ENCODE data around the gene NDUFB5. TPM values are rescaled to one million over a fixed set of nuclear protein-coding genes. Genes with fewer than 3 reads are reported as not detected.

The NDUFB5 gene
- total RNA-seq, 1 experiment from 2014 or later = 116 TPM

- H3K9me2 ChIP-seq (ENCODE audit: insufficient read depth) = no peaks in the 10 kb centered on the region
- no peak overlapping the region for H3K27ac ChIP-seq (ENCODE audit: low read depth, low read length)
- ChIA-PET CTCF (no interaction called here), POLR2A (no interaction called here), RAD21 (ENCODE audit: low non-redundant PET in 1 of 2, low total read pairs in 2 of 2, uncharacterized antibody in 2 of 2, unreplicated experiment in 2 of 2) (no interaction called here)
- ATAC-seq (no peak), DNase-seq (ENCODE audit: low read depth, low spot score) (no peak)
- H3K9ac ChIP-seq (ENCODE audit: low read length) = no peak overlapping the region
- intact Hi-C loops (cut with micrococcal nuclease) = no loop called here
- H2AFZ ChIP-seq (ENCODE audit: low read depth, low read length, poor library complexity, severe bottlenecking) = no peak overlapping the region
- TF ChIP-seq TCF7L2 (IDR thresholded peaks at IDR 0.05; ENCODE audit: borderline replicate concordance, extremely low read depth, insufficient read depth, insufficient read length) = no peak
- TF ChIP-seq CTCF (IDR thresholded peaks at IDR 0.05 in 2 of 3, conservative IDR thresholded peaks at IDR 0.05 in 1 of 3; ENCODE audit: borderline replicate concordance in 1 of 3, insufficient read depth in 1 of 3, low read depth in 2 of 3, low read length in 2 of 3) = no peak
- TF ChIP-seq EZH2phosphoT487 (IDR thresholded peaks at IDR 0.05; ENCODE audit: borderline replicate concordance) = no peak
- no peak for TF ChIP-seq POLR2AphosphoS5 (IDR thresholded peaks at IDR 0.05; ENCODE audit: low read depth, low read length)
- no peak for TF ChIP-seq FOSL1 (IDR thresholded peaks at IDR 0.05; ENCODE audit: low read depth)
- TF ChIP-seq ELF1 (IDR thresholded peaks at IDR 0.05; ENCODE audit: borderline replicate concordance, low read depth) = no peak
- TF ChIP-seq ZFX (IDR thresholded peaks at IDR 0.05) = no peak
- TF ChIP-seq RAD21 (IDR thresholded peaks at IDR 0.05; ENCODE audit: low read depth) = no peak
- TF ChIP-seq CEBPB (IDR thresholded peaks at IDR 0.05; ENCODE audit: low read depth) = no peak
- no peak for TF ChIP-seq CBX3 (IDR thresholded peaks at IDR 0.05; ENCODE audit: low read depth)
- TF ChIP-seq ATF3 (IDR thresholded peaks at IDR 0.05) = no peak
- no TSS peak for BruUV-seq (replicated peaks)
- H3K9me3 ChIP-seq (ENCODE audit: control insufficient read depth in 1 of 2, insufficient read depth in 1 of 2, low read depth in 1 of 2, low read length in 2 of 2) = no peaks in the 10 kb centered on the region
- peaks cover 5 to 8% of the 10 kb centered on the region in 2 experiments; a peak in 3 of 4 replicates for H3K4me1 ChIP-seq (ENCODE audit: control insufficient read depth in 1 of 2, insufficient read depth in 2 of 2, low read length in 2 of 2)
- H3K4me2 ChIP-seq (ENCODE audit: low read length) = no peak overlapping the region
- no peak overlapping the region for H3K4me3 ChIP-seq (replicated peaks in 1 of 2; ENCODE audit: low read depth in 1 of 2, low read length in 2 of 2)
- H3K79me2 ChIP-seq (ENCODE audit: insufficient read depth, low read length) = peaks cover 86% of the 10 kb centered on the region
- H4K20me1 ChIP-seq (ENCODE audit: insufficient read depth) = no peaks in the 10 kb centered on the region
- H3K36me3 ChIP-seq (ENCODE audit: control insufficient read depth in 1 of 2, insufficient read depth in 2 of 2, low read length in 2 of 2) = peaks cover 0 to 5% of the 10 kb centered on the region in 2 experiments; a peak in 1 of 4 replicates
- H3K27me3 ChIP-seq (ENCODE audit: insufficient read depth, low read length) = no peaks in the 10 kb centered on the region
Measured at GRCh38 chr3:179606534-179607085, 2.0 kb downstream of the NDUFB5 start.
